Measurements from ENCODE around the gene STARD7. TPM values are rescaled to one million over a fixed set of nuclear protein-coding genes. Genes with fewer than 3 reads are reported as not detected.

Gene STARD7
- total and polyA plus RNA-seq, 2 of the 13 experiments (the other 11 are each of a cell fraction or from before 2014, with no cell fraction given): 88.2 to 300 TPM

DNA sequence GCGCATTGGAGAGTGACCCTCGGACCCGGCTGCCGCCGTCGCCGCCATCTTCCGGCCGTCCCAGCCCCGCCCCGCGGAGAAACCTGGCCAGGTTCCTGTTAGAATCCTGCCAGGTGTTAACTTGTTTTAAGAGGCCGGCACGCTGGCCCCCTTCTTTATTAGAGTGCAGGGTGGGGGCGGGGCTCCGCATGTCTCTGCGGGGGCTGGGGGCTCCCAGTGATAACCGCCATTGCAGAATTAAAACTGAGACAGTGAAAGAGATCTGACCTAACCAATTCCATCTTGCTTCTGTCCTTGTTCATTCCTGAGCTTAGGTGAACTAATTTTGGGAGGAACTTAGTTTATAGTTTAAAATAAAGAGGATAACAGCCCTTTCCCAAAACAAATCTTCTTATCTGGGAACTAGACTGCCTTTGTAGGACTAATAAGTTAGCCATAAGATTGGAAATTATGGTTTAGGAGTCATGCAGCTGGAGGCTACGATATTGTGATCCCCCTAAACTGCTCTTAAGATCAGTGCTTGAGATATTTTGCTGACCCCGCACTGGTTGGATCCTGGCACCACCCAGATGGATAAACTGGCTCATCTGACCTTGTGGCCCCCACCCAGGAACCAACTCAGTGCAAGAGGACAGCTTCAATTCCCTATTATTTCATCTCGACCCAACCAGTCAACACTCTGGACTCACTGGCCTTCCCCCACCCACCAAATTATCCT lies 543 bp upstream of the STARD7 start (continued):
- TF ChIP-seq ZNF577 (CRISPR knock-in tag; IDR thresholded peaks at IDR 0.05; ENCODE audit: borderline replicate concordance, low read depth): no peak
- TF ChIP-seq PHF20 (CRISPR knock-in tag; IDR thresholded peaks at IDR 0.05): no peak
- no peak for TF ChIP-seq FOXK1 (CRISPR knock-in tag; IDR thresholded peaks at IDR 0.05; ENCODE audit: borderline replicate concordance, low read depth)
- TF ChIP-seq ZFP1 (CRISPR knock-in tag; IDR thresholded peaks at IDR 0.05): 0 out of 2 replicates have a peak, but pooled peaks have one; percentile 25
- TF ChIP-seq ZNF564 (CRISPR knock-in tag; IDR thresholded peaks at IDR 0.05): no peak
- TF ChIP-seq, protein P1, sequence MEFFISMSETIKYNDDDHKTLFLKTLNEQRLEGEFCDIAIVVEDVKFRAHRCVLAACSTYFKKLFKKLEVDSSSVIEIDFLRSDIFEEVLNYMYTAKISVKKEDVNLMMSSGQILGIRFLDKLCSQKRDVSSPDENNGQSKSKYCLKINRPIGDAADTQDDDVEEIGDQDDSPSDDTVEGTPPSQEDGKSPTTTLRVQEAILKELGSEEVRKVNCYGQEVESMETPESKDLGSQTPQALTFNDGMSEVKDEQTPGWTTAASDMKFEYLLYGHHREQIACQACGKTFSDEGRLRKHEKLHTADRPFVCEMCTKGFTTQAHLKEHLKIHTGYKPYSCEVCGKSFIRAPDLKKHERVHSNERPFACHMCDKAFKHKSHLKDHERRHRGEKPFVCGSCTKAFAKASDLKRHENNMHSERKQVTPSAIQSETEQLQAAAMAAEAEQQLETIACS (CRISPR knock-in tag; IDR thresholded peaks at IDR 0.05): no peak
- TF ChIP-seq TCF7 (IDR thresholded peaks at IDR 0.05; ENCODE audit: low read depth): no peak
- no peak for TF ChIP-seq CREM (IDR thresholded peaks at IDR 0.05)
- no peak for TF ChIP-seq CREM (CRISPR knock-in tag; IDR thresholded peaks at IDR 0.05)
- no peak for TF ChIP-seq CEBPB (IDR thresholded peaks at IDR 0.05; ENCODE audit: borderline replicate concordance, low read depth, low read length)
- TF ChIP-seq ZBTB10 (CRISPR knock-in tag; IDR thresholded peaks at IDR 0.05; ENCODE audit: borderline replicate concordance): peak; percentile 24; the same call in 1 of the 2 replicates
- peak; percentile 90; the same call in 1 of the 2 replicates for TF ChIP-seq ESRRA (CRISPR knock-in tag; IDR thresholded peaks at IDR 0.05; ENCODE audit: low read depth)
- TF ChIP-seq, protein P2, sequence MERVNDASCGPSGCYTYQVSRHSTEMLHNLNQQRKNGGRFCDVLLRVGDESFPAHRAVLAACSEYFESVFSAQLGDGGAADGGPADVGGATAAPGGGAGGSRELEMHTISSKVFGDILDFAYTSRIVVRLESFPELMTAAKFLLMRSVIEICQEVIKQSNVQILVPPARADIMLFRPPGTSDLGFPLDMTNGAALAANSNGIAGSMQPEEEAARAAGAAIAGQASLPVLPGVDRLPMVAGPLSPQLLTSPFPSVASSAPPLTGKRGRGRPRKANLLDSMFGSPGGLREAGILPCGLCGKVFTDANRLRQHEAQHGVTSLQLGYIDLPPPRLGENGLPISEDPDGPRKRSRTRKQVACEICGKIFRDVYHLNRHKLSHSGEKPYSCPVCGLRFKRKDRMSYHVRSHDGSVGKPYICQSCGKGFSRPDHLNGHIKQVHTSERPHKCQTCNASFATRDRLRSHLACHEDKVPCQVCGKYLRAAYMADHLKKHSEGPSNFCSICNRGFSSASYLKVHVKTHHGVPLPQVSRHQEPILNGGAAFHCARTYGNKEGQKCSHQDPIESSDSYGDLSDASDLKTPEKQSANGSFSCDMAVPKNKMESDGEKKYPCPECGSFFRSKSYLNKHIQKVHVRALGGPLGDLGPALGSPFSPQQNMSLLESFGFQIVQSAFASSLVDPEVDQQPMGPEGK (CRISPR knock-in tag; IDR thresholded peaks at IDR 0.05): peak; percentile 27; the same call in 1 of the 2 replicates
- no peak for TF ChIP-seq TMF1 (CRISPR knock-in tag; IDR thresholded peaks at IDR 0.05; ENCODE audit: low read depth)
- TF ChIP-seq ZFAT (CRISPR knock-in tag; conservative IDR thresholded peaks at IDR 0.05): no peak
- no peak for TF ChIP-seq NFYB (CRISPR knock-in tag; IDR thresholded peaks at IDR 0.05)
- TF ChIP-seq SSRP1 (CRISPR knock-in tag; IDR thresholded peaks at IDR 0.05): no peak
- TF ChIP-seq EP300 (IDR thresholded peaks at IDR 0.05; ENCODE audit: low read depth in 2 of 2, low read length in 2 of 2): no peak
- no peak for TF ChIP-seq EP300 (CRISPR knock-in tag; IDR thresholded peaks at IDR 0.05; ENCODE audit: borderline replicate concordance)
- TF ChIP-seq UBTF (CRISPR knock-in tag; IDR thresholded peaks at IDR 0.05): no peak
- TF ChIP-seq NAIF1 (CRISPR knock-in tag; IDR thresholded peaks at IDR 0.05; ENCODE audit: borderline replicate concordance): no peak
- peak; percentile 41; the same call in 1 of the 2 replicates for TF ChIP-seq RARA (CRISPR knock-in tag; IDR thresholded peaks at IDR 0.05)
